ENCODE measurements around the gene ENGASE.
"Not testable (repeated sequence)": the region's sequence is repeated elsewhere in the genome, so short reads cannot be mapped to it uniquely, and the experiment has no call there.

The ENGASE gene

GRCh38 chr17:79051306-79051705 is 23.3 kb upstream of the ENGASE start:
- no peak for DNase-seq (ENCODE audit: low read depth, low spot score)

GRCh38 chr17:79052131-79052530 is 22.5 kb upstream of the ENGASE start:
- no peak for DNase-seq (ENCODE audit: low read depth, low spot score)

- no peak for DNase-seq (ENCODE audit: low read depth, low spot score)
These were observed 21.2 kb upstream of the ENGASE start for GRCh38 chr17:79053251-79053925.

GRCh38 chr17:79054200-79054960 is 20.2 kb upstream of the ENGASE start:
- DNase-seq (ENCODE audit: low read depth, low spot score): no peak

- DNase-seq (ENCODE audit: low read depth, low spot score): no peak
These were observed 19.4 kb upstream of the ENGASE start for GRCh38 chr17:79055197-79055596.

GRCh38 chr17:79057737-79058385 is 16.8 kb upstream of the ENGASE start:
- DNase-seq (ENCODE audit: low read depth, low spot score): no peak

- DNase-seq (ENCODE audit: low read depth, low spot score): no peak
These were observed 11.9 kb upstream of the ENGASE start for GRCh38 chr17:79062691-79063090.

- DNase-seq (ENCODE audit: low read depth, low spot score): no peak
These were observed 10.6 kb upstream of the ENGASE start for GRCh38 chr17:79064026-79064425.

GRCh38 chr17:79065105-79065670 is 9.4 kb upstream of the ENGASE start:
- no peak for DNase-seq (ENCODE audit: low read depth, low spot score)

GRCh38 chr17:79066963-79067362 is 7.7 kb upstream of the ENGASE start:
- DNase-seq (ENCODE audit: low read depth, low spot score): no peak

- DNase-seq (ENCODE audit: low read depth, low spot score): no peak
These were observed 4.3 kb upstream of the ENGASE start for GRCh38 chr17:79070266-79070880.

GRCh38 chr17:79071161-79071740 is 3.4 kb upstream of the ENGASE start:
- no peak for DNase-seq (ENCODE audit: low read depth, low spot score)

- no peak for DNase-seq (ENCODE audit: low read depth, low spot score)
These were observed 2.1 kb upstream of the ENGASE start for GRCh38 chr17:79072544-79072943.

GRCh38 chr17:79073016-79073705 is 1.5 kb upstream of the ENGASE start:
- DNase-seq (ENCODE audit: low read depth, low spot score): no peak

- DNase-seq (ENCODE audit: low read depth, low spot score): no peak
These were observed 927 bp upstream of the ENGASE start for GRCh38 chr17:79073706-79074088.

GRCh38 chr17:79074121-79074648 is 439 bp upstream of the ENGASE start:
- not testable (repeated sequence) for DNase-seq (ENCODE audit: low read depth, low spot score)

- no peak for DNase-seq (ENCODE audit: low read depth, low spot score)
These were observed 774 bp downstream of the ENGASE start for GRCh38 chr17:79075446-79075750.

GRCh38 chr17:79075861-79076406 is 1.3 kb downstream of the ENGASE start:
- no peak for DNase-seq (ENCODE audit: low read depth, low spot score)

GRCh38 chr17:79077587-79077986 is 3.0 kb downstream of the ENGASE start:
- no peak for DNase-seq (ENCODE audit: low read depth, low spot score)

- DNase-seq (ENCODE audit: low read depth, low spot score): no peak
These were observed 4.0 kb downstream of the ENGASE start for GRCh38 chr17:79078476-79079190.

Measured in iPS DF 19.7 (cell line).